ENCODE measurements around the gene PHF13. TPM values are rescaled to one million over a fixed set of nuclear protein-coding genes. Genes with fewer than 3 reads are reported as not detected.

The PHF13 gene
- total RNA-seq, 1 experiment from 2014 or later = 55.8 TPM

DNA sequence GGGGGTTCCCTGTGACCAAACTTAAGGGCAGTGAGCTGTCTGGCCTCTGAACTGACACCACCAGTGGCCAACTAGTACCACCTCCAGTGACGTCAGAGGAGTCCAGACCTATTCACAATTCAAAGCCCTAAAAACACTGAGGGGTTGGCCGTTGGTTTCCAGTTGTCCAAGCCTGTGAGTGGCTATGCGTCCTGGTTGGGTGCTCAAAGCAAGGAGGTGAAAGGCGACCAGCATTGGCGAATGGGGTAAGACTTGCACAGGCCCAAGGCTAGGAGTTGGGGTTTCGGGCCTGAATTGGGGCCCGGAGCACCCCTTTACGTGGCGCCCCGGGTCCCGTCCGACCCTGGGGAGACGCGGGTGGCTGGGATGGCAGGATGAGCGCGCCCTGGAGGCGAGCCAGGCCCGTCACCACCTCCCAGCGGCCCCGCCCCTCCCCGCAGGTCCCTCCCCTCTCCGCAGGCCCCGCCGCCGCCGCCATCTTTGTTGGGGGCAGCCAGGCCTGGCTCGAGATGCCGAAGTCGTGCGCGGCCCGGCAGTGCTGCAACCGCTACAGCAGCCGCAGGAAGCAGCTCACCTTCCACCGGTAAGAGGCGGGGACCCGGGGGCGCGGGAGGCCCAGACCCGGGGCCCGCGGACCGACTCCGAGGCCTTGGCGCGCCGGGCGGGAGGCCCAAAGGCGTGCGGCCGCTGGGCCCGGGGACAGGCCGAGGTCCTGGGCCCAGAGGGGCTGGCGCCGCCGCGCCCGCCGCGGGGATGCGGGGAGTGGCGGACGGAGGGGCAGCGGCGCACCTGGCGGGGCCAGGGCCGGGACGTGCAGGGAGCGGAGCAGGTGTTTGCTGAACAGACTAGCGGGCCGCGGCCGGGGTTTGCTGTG, 11.4 kb downstream of the PHF13 start, which contains the start of gene THAP3:
Gene THAP3, plus strand, starts transcription at position 159 of the 874 bp plus-strand sequence. Its CDS starts 351 bp downstream, at position 510.
- Mint-ChIP-seq H3K9me3 (no peaks in the 10 kb centered on the region), H3K27me3 (ENCODE audit: low read depth) (no peaks in the 10 kb centered on the region), H3K4me3 (peak within 1 kb of the TSS; percentile 78 to 93), H3K4me1 (peaks cover 12 to 23% of the 10 kb centered on the region in 2 experiments), H3K27ac (peak within 1 kb of the TSS; percentile 94 to 99 (median 97)), H3K36me3 (ENCODE audit: insufficient read depth in 1 of 3, low read depth in 3 of 3) (peaks cover 31 to 74% (median 68%) of the 10 kb centered on the region in 3 experiments)
- no peak within 1 kb of the TSS for H3T11ph ChIP-seq (ENCODE audit: low read length)
- no peak within 1 kb of the TSS for H4K8ac ChIP-seq (replicated peaks; ENCODE audit: insufficient read length, low read depth, low read length)
- no peak within 1 kb of the TSS for H4K91ac ChIP-seq (ENCODE audit: insufficient read length, low read depth, low read length)
- no peak within 1 kb of the TSS for H2AK5ac ChIP-seq (ENCODE audit: insufficient read length, low read length)
- no CpG with 5 or more reads among the region's 73 CpGs for WGBS (ENCODE audit: extremely low coverage, insufficient read length, low lambda C conversion rate)
- 0 out of 2 replicates have a peak, but pooled peaks cover 4% of the 10 kb centered on the region for H3K79me2 ChIP-seq (ENCODE audit: insufficient read depth, low read length)
- H3K4me2 ChIP-seq (ENCODE audit: insufficient read depth, insufficient read length, low read length) = peak within 1 kb of the TSS; percentile 98
- peak within 1 kb of the TSS; percentile 15 for H3K18ac ChIP-seq (ENCODE audit: insufficient read length, low read depth, low read length)
- no peak within 1 kb of the TSS for H2BK20ac ChIP-seq (ENCODE audit: low read depth, low read length, poor library complexity, severe bottlenecking)
- no peak within 1 kb of the TSS for H3K56ac ChIP-seq (ENCODE audit: insufficient read length, low read depth, low read length)
- no peaks in the 10 kb centered on the region for H3K4me1 ChIP-seq (ENCODE audit: insufficient read depth, low read length)
- TF ChIP-seq, protein P1, sequence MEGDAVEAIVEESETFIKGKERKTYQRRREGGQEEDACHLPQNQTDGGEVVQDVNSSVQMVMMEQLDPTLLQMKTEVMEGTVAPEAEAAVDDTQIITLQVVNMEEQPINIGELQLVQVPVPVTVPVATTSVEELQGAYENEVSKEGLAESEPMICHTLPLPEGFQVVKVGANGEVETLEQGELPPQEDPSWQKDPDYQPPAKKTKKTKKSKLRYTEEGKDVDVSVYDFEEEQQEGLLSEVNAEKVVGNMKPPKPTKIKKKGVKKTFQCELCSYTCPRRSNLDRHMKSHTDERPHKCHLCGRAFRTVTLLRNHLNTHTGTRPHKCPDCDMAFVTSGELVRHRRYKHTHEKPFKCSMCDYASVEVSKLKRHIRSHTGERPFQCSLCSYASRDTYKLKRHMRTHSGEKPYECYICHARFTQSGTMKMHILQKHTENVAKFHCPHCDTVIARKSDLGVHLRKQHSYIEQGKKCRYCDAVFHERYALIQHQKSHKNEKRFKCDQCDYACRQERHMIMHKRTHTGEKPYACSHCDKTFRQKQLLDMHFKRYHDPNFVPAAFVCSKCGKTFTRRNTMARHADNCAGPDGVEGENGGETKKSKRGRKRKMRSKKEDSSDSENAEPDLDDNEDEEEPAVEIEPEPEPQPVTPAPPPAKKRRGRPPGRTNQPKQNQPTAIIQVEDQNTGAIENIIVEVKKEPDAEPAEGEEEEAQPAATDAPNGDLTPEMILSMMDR (conservative IDR thresholded peaks at IDR 0.05) = peak; percentile 50
- no peak within 1 kb of the TSS for H2BK5ac ChIP-seq (ENCODE audit: insufficient read length, low read length)
- H2AFZ ChIP-seq (ENCODE audit: low read length) = no peak within 1 kb of the TSS
- no peak within 1 kb of the TSS for H2BK15ac ChIP-seq (ENCODE audit: low read depth, low read length)
- H3K9ac ChIP-seq (ENCODE audit: extremely low read depth, insufficient read length, low read length) = peak within 1 kb of the TSS; percentile 34
- peaks cover 5% of the 10 kb centered on the region for H3K79me1 ChIP-seq (ENCODE audit: insufficient read depth, low read depth, low read length, poor library complexity, severe bottlenecking)
- peak; percentile 91 for DNase-seq
- peak within 1 kb of the TSS; percentile 61; the same call in 1 of the 2 replicates for H3K14ac ChIP-seq (ENCODE audit: insufficient read depth, low read length)
- no peaks in the 10 kb centered on the region for H3K9me3 ChIP-seq (ENCODE audit: control insufficient read depth, low read depth, low read length)
- H3K27ac ChIP-seq (ENCODE audit: insufficient read length, low read depth, low read length) = no peak within 1 kb of the TSS
- H3K4ac ChIP-seq (ENCODE audit: low read depth, low read length) = no peak within 1 kb of the TSS
- peaks cover 5% of the 10 kb centered on the region for H3K23me2 ChIP-seq (ENCODE audit: insufficient read length, low read depth, low read length, poor library complexity, severe bottlenecking)
- no peak within 1 kb of the TSS for H2BK12ac ChIP-seq (ENCODE audit: insufficient read length, low read depth, low read length)
- H3K23ac ChIP-seq (ENCODE audit: insufficient read length, low read depth, low read length) = no peak within 1 kb of the TSS
- H4K5ac ChIP-seq (ENCODE audit: insufficient read length, low read depth, low read length) = no peak within 1 kb of the TSS
- H4K20me1 ChIP-seq (ENCODE audit: control insufficient read depth, insufficient read depth, insufficient read length) = peaks cover 2% of the 10 kb centered on the region
- H2BK120ac ChIP-seq (ENCODE audit: low read depth, low read length, poor library complexity, severe bottlenecking) = no peak within 1 kb of the TSS
- H3K27me3 ChIP-seq (ENCODE audit: insufficient read depth, low read length) = no peaks in the 10 kb centered on the region
